Measurements from ENCODE around the gene BCAS1. TPM values are rescaled to one million over a fixed set of nuclear protein-coding genes. Genes with fewer than 3 reads are reported as not detected.

BCAS1 gene
- total RNA-seq, 1 donor from 2014 or later = 0.08 TPM

GRCh38 chr20:53931597-53931996, 138.8 kb downstream of the BCAS1 start:
- ATAC-seq = no peak
- DNase-seq (ENCODE audit: low spot score) = no peak

GRCh38 chr20:53930651-53931504, 139.5 kb downstream of the BCAS1 start:
- ATAC-seq (no peak), DNase-seq (ENCODE audit: low spot score) (no peak)

GRCh38 chr20:53929974-53930650, 140.3 kb downstream of the BCAS1 start:
- no peak for ATAC-seq
- DNase-seq (ENCODE audit: low spot score) = no peak

GRCh38 chr20:53929399-53929798, 141.0 kb downstream of the BCAS1 start:
- ATAC-seq (no peak), DNase-seq (ENCODE audit: low spot score) (peak; percentile 27)

GRCh38 chr20:53927990-53928389, 142.4 kb downstream of the BCAS1 start:
- ATAC-seq = no peak

GRCh38 chr20:53926428-53927028, 143.9 kb downstream of the BCAS1 start:
- DNase-seq (ENCODE audit: low spot score) (peak; percentile 34), ATAC-seq (peak; percentile 62)

More at GRCh38 chr20:53927990-53928389, 142.4 kb downstream of the BCAS1 start:
- DNase-seq (ENCODE audit: low spot score) = peak; percentile 22

GRCh38 chr20:53925651-53926401, 144.6 kb downstream of the BCAS1 start:
- ATAC-seq (no peak), DNase-seq (ENCODE audit: low spot score) (no peak)

GRCh38 chr20:53923566-53924369, 146.6 kb downstream of the BCAS1 start:
- ATAC-seq = no peak
- DNase-seq (ENCODE audit: low spot score) = peak; percentile 31

GRCh38 chr20:53922901-53923314, 147.5 kb downstream of the BCAS1 start:
- ATAC-seq (peak; percentile 41), DNase-seq (ENCODE audit: low spot score) (no peak)

- DNase-seq (ENCODE audit: low spot score) (peak; percentile 31), ATAC-seq (no peak)
Observed at GRCh38 chr20:53921443-53921973, 148.9 kb downstream of the BCAS1 start.

- DNase-seq (ENCODE audit: low spot score) (peak; percentile 26), ATAC-seq (no peak)
Observed at GRCh38 chr20:53920647-53921245, 149.6 kb downstream of the BCAS1 start.

GRCh38 chr20:53919886-53920285, 150.5 kb downstream of the BCAS1 start:
- DNase-seq (ENCODE audit: low spot score) (no peak), ATAC-seq (no peak)

- ATAC-seq = no peak
- DNase-seq (ENCODE audit: low spot score) = peak; percentile 33
Observed at GRCh38 chr20:53918949-53919361, 151.4 kb downstream of the BCAS1 start.

GRCh38 chr20:53918020-53918311, 152.4 kb downstream of the BCAS1 start:
- ATAC-seq = no peak
- no peak for DNase-seq (ENCODE audit: low spot score)

- DNase-seq (ENCODE audit: low spot score) (peak; percentile 60), ATAC-seq (peak; percentile 37)
Observed at GRCh38 chr20:53917145-53918019, 153.0 kb downstream of the BCAS1 start.

GRCh38 chr20:53916173-53916512, 154.3 kb downstream of the BCAS1 start:
- ATAC-seq = peak; percentile 41
- no peak for DNase-seq (ENCODE audit: low spot score)

GRCh38 chr20:53915446-53916172, 154.8 kb downstream of the BCAS1 start:
- peak; percentile 96 for DNase-seq (ENCODE audit: low spot score)
- peak; percentile 97 for ATAC-seq

Measured in left lobe of liver (tissue), 2 donors.